GM23248 (cell line): ENCODE results near the gene CMSS1.

ENCODE experiments used
- EZH2 ChIP-seq: fragments of 200-600 bp; sonication (generic); IDR thresholded peaks from 2 replicates; pipeline ENCODE4 v1.6.1; 2018; ENCODE audit warnings: antibody characterized with exemption, mild to moderate bottlenecking; ENCODE audit not compliant: insufficient read depth, poor library complexity, severe bottlenecking
- EZH2phosphoT487 ChIP-seq: fragments of 200-600 bp; sonication (generic); IDR thresholded peaks from 2 replicates; pipeline ENCODE4 v1.6.1; 2018; ENCODE audit warnings: antibody characterized with exemption, moderate library complexity, mild to moderate bottlenecking, low read depth; ENCODE audit not compliant: insufficient read depth

DNA sequence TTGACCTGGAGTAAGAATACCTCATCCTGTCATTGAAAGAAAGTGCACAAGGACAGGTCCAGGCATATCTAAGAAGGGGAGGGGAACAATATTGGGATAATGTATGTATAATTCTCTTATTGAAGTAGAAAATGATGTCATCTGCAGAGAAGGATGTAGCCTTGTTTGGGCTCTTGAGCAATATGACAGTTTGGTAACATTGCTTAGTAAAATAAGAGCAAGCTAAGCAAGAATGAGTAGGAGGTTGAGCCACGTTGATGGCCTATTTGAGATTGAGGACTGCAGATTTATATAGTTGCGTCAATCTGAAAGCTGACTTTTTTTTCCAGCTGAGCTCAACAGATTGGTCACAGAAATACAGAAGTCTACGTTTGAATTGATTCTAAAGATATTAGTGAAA, 151.5 kb downstream of the CMSS1 start:
- no peak for TF ChIP-seq EZH2
- no peak for TF ChIP-seq EZH2phosphoT487
